ENCODE results near the gene TFDP1.

Gene TFDP1

DNA sequence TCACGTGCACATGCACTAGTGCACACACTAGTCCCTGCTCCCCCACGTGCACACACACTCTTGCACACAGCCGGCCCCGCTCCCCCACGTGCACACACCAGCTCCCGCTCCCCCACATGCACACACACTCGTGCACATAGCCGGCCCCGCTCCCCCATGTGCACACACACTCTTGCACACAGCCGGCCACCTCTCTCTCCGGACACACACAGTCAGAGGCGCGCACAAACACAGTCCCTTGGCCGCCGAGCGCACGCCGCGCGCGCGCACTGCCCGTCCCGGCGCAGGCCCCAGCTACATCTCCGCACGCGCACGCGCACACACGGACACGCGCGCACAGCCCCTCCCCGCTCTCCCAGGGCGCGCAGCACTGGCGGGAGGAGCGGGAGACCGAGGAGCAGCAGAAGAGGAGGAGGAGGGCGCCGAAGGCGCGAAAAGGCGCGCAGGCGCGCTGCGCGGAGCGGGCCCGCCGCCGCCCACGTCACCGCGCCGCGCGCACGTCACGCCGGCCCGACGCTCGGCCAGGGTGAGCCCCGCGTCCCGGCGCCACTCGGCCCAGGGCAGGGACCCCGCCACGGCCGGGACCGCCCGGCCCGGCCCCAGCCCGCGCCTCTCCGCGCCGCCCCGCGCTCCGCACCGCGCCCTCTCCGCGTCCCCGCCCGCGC is at the start of gene TFDP1:
TFDP1 (plus strand) TSS at position 549 of the 665 bp plus-strand sequence. CDS start 1,085 bp downstream, outside the sequence.
- Histone ChIP-seq H3K9ac (ENCODE audit: low read length) (peak within 1 kb of the TSS; percentile 98), H3K4me3 (ENCODE audit: low read depth, low read length, poor library complexity, severe bottlenecking) (peak within 1 kb of the TSS; percentile 98), H4K20me1 (ENCODE audit: insufficient read depth, low read length) (no peaks in the 10 kb centered on the region), H2AFZ (ENCODE audit: low read length) (no peak within 1 kb of the TSS), H3K27ac (ENCODE audit: low read depth, low read length, poor library complexity, severe bottlenecking) (peak within 1 kb of the TSS; percentile 33), H3K27me3 (ENCODE audit: insufficient read depth, low read length) (no peaks in the 10 kb centered on the region), H3K36me3 (ENCODE audit: insufficient read depth, low read length) (peaks cover 41% of the 10 kb centered on the region), H3F3A (ENCODE audit: insufficient read depth, low read length) (no peaks in the 10 kb centered on the region), H3K79me2 (ENCODE audit: insufficient read depth, low read length) (peaks cover 41% of the 10 kb centered on the region), H3K4me1 (ENCODE audit: insufficient read depth, low read length, severe bottlenecking) (peaks cover 20% of the 10 kb centered on the region), H3K9me3 (ENCODE audit: low read length) (peaks cover 2% of the 10 kb centered on the region), H3K9me2 (ENCODE audit: low read depth, low read length) (no peaks in the 10 kb centered on the region), H3K4me2 (ENCODE audit: low read length) (peak within 1 kb of the TSS; percentile 95)
- TF ChIP-seq, protein P1, sequence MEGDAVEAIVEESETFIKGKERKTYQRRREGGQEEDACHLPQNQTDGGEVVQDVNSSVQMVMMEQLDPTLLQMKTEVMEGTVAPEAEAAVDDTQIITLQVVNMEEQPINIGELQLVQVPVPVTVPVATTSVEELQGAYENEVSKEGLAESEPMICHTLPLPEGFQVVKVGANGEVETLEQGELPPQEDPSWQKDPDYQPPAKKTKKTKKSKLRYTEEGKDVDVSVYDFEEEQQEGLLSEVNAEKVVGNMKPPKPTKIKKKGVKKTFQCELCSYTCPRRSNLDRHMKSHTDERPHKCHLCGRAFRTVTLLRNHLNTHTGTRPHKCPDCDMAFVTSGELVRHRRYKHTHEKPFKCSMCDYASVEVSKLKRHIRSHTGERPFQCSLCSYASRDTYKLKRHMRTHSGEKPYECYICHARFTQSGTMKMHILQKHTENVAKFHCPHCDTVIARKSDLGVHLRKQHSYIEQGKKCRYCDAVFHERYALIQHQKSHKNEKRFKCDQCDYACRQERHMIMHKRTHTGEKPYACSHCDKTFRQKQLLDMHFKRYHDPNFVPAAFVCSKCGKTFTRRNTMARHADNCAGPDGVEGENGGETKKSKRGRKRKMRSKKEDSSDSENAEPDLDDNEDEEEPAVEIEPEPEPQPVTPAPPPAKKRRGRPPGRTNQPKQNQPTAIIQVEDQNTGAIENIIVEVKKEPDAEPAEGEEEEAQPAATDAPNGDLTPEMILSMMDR (IDR thresholded peaks at IDR 0.05; ENCODE audit: low read length) = no peak
- no peak for TF ChIP-seq EZH2 (IDR thresholded peaks at IDR 0.05; ENCODE audit: borderline replicate concordance, low read length)

DNA sequence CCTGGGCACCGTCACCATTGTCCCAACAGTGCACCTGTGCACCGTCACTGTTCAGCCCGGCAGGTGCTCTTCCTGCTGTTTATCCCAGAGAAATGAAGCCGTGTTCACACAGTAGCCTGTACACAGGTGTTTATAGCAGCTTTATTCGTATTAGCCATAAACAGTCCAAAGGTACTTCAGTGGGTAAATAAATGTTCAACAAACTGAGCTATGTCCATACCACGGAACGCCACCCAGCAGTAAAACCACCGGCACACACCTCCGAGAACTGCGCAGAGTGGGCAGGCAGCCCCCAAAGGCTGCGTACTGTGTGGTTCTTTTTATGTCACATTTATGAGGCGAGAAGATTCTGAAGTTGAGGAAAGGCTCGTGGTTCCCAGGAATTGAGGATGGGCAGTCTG is 49.2 kb upstream of the TFDP1 start:
- no peaks in the 10 kb centered on the region for H3K27me3 ChIP-seq (ENCODE audit: insufficient read depth, low read length)
- H3K4me3 ChIP-seq (ENCODE audit: low read depth, low read length, poor library complexity, severe bottlenecking) = no peak overlapping the region
- H2AFZ ChIP-seq (ENCODE audit: low read length) = no peak overlapping the region
- no peaks in the 10 kb centered on the region for H3K9me2 ChIP-seq (ENCODE audit: low read depth, low read length)
- H3K4me1 ChIP-seq (ENCODE audit: insufficient read depth, low read length, severe bottlenecking) = no peaks in the 10 kb centered on the region
- H3K4me2 ChIP-seq (ENCODE audit: low read length) = no peak overlapping the region
- H3K9me3 ChIP-seq (ENCODE audit: low read length) = peaks cover 4% of the 10 kb centered on the region; the same call in 1 of the 2 replicates
- H3K27ac ChIP-seq (ENCODE audit: low read depth, low read length, poor library complexity, severe bottlenecking) = no peak overlapping the region
- H3K36me3 ChIP-seq (ENCODE audit: insufficient read depth, low read length) = 0 out of 2 replicates have a peak, but pooled peaks cover 3% of the 10 kb centered on the region
- no peak overlapping the region for H3K9ac ChIP-seq (ENCODE audit: low read length)
- no peaks in the 10 kb centered on the region for H4K20me1 ChIP-seq (ENCODE audit: insufficient read depth, low read length)
- no peaks in the 10 kb centered on the region for H3K79me2 ChIP-seq (ENCODE audit: insufficient read depth, low read length)
- no peaks in the 10 kb centered on the region for H3F3A ChIP-seq (ENCODE audit: insufficient read depth, low read length)
- TF ChIP-seq, protein P1 (IDR thresholded peaks at IDR 0.05; ENCODE audit: low read length) = no peak
- no peak for TF ChIP-seq EZH2 (IDR thresholded peaks at IDR 0.05; ENCODE audit: borderline replicate concordance, low read length)

DNA sequence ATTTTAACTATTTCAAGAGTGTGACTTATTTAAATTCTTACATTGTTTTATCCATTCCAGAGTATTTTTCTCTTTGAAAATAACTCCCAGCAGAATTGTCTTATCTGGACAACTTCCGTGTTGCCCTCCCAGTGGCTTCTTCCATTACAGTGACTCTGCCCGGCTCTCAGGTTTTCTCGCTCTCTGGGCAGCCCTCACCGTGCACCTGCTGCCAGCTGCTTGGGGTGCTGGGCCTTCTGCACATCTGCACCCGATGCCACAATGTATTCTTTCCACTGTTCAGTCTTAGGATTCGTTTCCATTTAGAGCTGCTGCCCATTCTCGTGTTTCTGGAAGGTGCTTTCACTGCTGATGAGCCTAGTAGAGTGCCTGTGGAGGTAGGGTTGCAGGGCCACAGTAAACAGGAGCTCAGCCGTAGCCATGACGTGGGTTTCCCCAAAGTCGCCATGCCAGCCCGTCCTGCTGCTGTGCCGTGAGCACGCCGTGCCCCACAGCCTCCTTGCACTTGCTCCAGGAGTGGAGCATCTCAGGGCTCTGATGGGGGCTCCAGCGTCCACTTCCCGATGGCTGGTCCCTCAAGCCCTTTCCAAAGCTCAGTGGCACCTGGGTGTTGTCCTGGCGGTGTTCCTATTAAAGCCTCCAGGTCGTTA is 48.0 kb upstream of the TFDP1 start:
- Histone ChIP-seq H3F3A (ENCODE audit: insufficient read depth, low read length) (no peaks in the 10 kb centered on the region), H3K27me3 (ENCODE audit: insufficient read depth, low read length) (no peaks in the 10 kb centered on the region), H3K9ac (ENCODE audit: low read length) (no peak overlapping the region), H3K9me3 (ENCODE audit: low read length) (peaks cover 7% of the 10 kb centered on the region; the same call in 1 of the 2 replicates), H3K4me2 (ENCODE audit: low read length) (no peak overlapping the region), H3K4me3 (ENCODE audit: low read depth, low read length, poor library complexity, severe bottlenecking) (no peak overlapping the region), H2AFZ (ENCODE audit: low read length) (no peak overlapping the region), H4K20me1 (ENCODE audit: insufficient read depth, low read length) (no peaks in the 10 kb centered on the region), H3K79me2 (ENCODE audit: insufficient read depth, low read length) (no peaks in the 10 kb centered on the region), H3K9me2 (ENCODE audit: low read depth, low read length) (no peaks in the 10 kb centered on the region), H3K36me3 (ENCODE audit: insufficient read depth, low read length) (0 out of 2 replicates have a peak, but pooled peaks cover 3% of the 10 kb centered on the region), H3K27ac (ENCODE audit: low read depth, low read length, poor library complexity, severe bottlenecking) (no peak overlapping the region), H3K4me1 (ENCODE audit: insufficient read depth, low read length, severe bottlenecking) (no peaks in the 10 kb centered on the region)
- no peak for TF ChIP-seq EZH2 (IDR thresholded peaks at IDR 0.05; ENCODE audit: borderline replicate concordance, low read length)
- TF ChIP-seq, protein P1 (IDR thresholded peaks at IDR 0.05; ENCODE audit: low read length) = no peak
